ENCODE data around the gene PIGR. TPM values are rescaled to one million over a fixed set of nuclear protein-coding genes. Genes with fewer than 3 reads are reported as not detected.
A peak's percentile ranks its signal among the peaks of the same experiment; 100 is the strongest.
"Not testable (repeated sequence)": the region's sequence is repeated elsewhere in the genome, so short reads cannot be mapped to it uniquely, and the experiment has no call there.

The PIGR gene
- total RNA-seq, 2 experiments from 2014 or later: not detected

- no peaks in the 10 kb centered on the region for H3K9me3 Mint-ChIP-seq
- H3K27me3 Mint-ChIP-seq: no peaks in the 10 kb centered on the region
- H3K27ac Mint-ChIP-seq: no peak overlapping the region
- H3K4me3 Mint-ChIP-seq: no peak overlapping the region
- peak; percentile 68 for DNase-seq
- POLR2A ChIA-PET: interaction anchor here (0.6 to 1.4 kb wide), 4 partner anchors 8 to 47 kb away, joined by 4 to 5 read pairs (median 4); no protein-coding TSS in a partner anchor
- peak; percentile 73 for ATAC-seq (ENCODE audit: low read depth)
- no peaks in the 10 kb centered on the region for H3K36me3 Mint-ChIP-seq
- H3K4me1 Mint-ChIP-seq: peaks cover 19% of the 10 kb centered on the region
These were observed 10.7 kb downstream of the PIGR start for GRCh38 chr1:206935491-206936067.

DNA sequence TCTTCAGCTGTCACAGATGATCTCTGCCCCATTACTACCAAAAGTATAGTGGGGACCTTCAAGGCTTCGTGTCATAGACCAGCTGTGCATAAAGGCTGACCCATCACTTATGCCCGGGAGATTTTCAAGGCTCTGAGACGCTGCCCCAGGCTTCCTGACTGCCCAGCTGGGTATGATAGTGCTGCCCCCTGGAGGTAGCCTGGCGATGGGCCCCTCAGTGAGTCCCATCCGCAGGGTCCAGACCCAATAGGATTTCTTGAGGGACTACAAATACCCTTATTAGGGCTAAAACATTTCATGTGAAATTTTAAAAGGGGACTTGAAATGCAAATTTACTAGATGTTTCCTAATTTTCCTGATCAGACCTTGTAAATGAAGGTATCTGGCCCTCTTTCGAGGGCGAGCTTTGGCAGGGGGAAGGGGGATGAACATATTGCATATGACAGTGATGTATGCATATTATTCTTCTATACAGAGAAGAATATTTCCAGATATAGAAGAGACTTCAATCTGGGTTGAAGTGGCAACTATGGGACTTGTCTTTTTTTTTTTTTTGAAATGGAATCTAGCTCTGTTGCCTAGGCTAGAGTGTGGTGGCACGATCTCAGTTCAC, 12.8 kb downstream of the PIGR start:
- ATAC-seq (ENCODE audit: low read depth) (peak; percentile 53), DNase-seq (peak; percentile 69)
- Mint-ChIP-seq H3K4me3 (no peak overlapping the region), H3K27me3 (no peaks in the 10 kb centered on the region), H3K9me3 (no peaks in the 10 kb centered on the region), H3K27ac (no peak overlapping the region), H3K4me1 (peaks cover 30% of the 10 kb centered on the region), H3K36me3 (no peaks in the 10 kb centered on the region)
- POLR2A ChIA-PET: interaction anchor here (0.7 to 1.2 kb wide), 4 partner anchors 8 to 454 kb away, joined by 3 to 6 read pairs (median 4); partner anchors contain the start of gene FCMR

GRCh38 chr1:206932177-206932576, 14.1 kb downstream of the PIGR start:
- no peaks in the 10 kb centered on the region for H3K9me3 Mint-ChIP-seq
- no peak overlapping the region for H3K4me3 Mint-ChIP-seq
- H3K27ac Mint-ChIP-seq: no peak overlapping the region
- DNase-seq (no peak), ATAC-seq (ENCODE audit: low read depth) (no peak)
- POLR2A ChIA-PET: interaction anchor here (1.7 kb wide), 1 partner anchor 11 kb away, joined by 5 read pairs; the partner anchor contains the start of gene FCMR
- H3K27me3 Mint-ChIP-seq: no peaks in the 10 kb centered on the region
- no peaks in the 10 kb centered on the region for H3K36me3 Mint-ChIP-seq
- H3K4me1 Mint-ChIP-seq: peaks cover 30% of the 10 kb centered on the region

DNA sequence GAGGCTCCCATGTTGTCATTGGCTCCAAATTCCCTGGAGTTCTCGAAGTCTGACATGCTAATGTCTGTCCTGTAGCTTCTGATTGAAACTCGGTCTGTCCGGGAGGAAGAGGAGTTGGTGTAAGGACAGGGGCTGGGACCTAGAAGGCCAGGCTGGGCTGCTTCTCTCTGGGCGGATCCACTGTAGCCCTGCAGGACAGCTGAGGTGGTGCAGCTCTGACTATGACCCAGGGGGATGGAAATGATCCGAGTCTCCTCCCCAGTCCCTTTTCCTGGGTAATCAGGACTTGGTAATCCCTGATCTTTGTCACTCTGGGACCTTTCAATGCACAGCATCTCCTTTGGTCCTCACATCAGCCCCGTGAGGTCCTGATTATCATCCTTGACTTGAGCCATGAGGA, 14.6 kb downstream of the PIGR start:
- H3K27ac Mint-ChIP-seq: peak overlapping the region; percentile 78
- peaks cover 30% of the 10 kb centered on the region for H3K4me1 Mint-ChIP-seq
- DNase-seq (no peak), ATAC-seq (ENCODE audit: low read depth) (no peak)
- POLR2A ChIA-PET: interaction anchor here (1.7 kb wide), 1 partner anchor 10 kb away, joined by 5 read pairs; the partner anchor contains the start of gene FCMR
- no peaks in the 10 kb centered on the region for H3K36me3 Mint-ChIP-seq
- H3K27me3 Mint-ChIP-seq: no peaks in the 10 kb centered on the region
- H3K9me3 Mint-ChIP-seq: no peaks in the 10 kb centered on the region
- H3K4me3 Mint-ChIP-seq: no peak overlapping the region

DNA sequence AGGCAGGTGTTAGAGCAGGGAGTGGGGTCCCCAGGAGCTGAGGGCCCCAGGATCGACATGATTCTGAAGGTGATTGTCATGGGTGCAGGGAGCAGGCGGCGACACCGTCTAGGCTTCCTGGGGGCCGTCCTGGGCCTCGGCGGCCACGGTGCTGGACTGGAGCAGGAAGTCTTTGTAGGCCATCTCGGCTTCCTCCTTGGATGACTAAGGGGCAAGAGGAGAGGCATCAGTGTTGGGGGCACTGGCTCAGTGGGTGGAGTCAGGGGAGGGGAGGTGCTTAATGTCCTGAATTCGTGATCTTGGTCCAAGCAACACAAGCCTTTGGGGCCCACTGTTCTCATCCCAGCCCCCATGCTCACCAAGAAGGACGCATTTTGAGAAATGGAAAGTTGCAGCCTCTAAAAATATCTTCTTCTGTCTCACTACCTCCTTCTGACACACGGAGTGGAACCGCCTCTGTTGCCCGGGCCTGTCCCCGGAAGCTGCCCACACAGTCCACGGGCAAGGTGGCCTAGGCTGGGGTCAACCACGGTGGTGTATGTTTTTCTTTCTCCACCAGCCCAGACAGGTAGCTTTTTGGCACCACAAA, 16.0 kb downstream of the PIGR start:
- no peaks in the 10 kb centered on the region for H3K9me3 Mint-ChIP-seq
- peak overlapping the region; percentile 78 for H3K27ac Mint-ChIP-seq
- H3K27me3 Mint-ChIP-seq: no peaks in the 10 kb centered on the region
- H3K4me3 Mint-ChIP-seq: peak overlapping the region; percentile 49
- ATAC-seq (ENCODE audit: low read depth) (peak; percentile 36), DNase-seq (no peak)
- H3K4me1 Mint-ChIP-seq: peaks cover 28% of the 10 kb centered on the region
- POLR2A ChIA-PET: no interaction called here
- no peaks in the 10 kb centered on the region for H3K36me3 Mint-ChIP-seq

GRCh38 chr1:206929524-206929923, 16.7 kb downstream of the PIGR start:
- no peaks in the 10 kb centered on the region for H3K9me3 Mint-ChIP-seq
- peaks cover 26% of the 10 kb centered on the region for H3K4me1 Mint-ChIP-seq
- POLR2A ChIA-PET: no interaction called here
- H3K27ac Mint-ChIP-seq: peak overlapping the region; percentile 78
- DNase-seq: no peak
- no peaks in the 10 kb centered on the region for H3K36me3 Mint-ChIP-seq
- no peak for ATAC-seq (ENCODE audit: low read depth)
- no peak overlapping the region for H3K4me3 Mint-ChIP-seq
- H3K27me3 Mint-ChIP-seq: no peaks in the 10 kb centered on the region

- POLR2A ChIA-PET: interaction anchor here (1.0 to 2.6 kb wide), 2 partner anchors 8 to 14 kb away, joined by 3 to 10 read pairs; no protein-coding TSS in a partner anchor
- Mint-ChIP-seq H3K4me3 (no peak overlapping the region), H3K27ac (no peak overlapping the region), H3K4me1 (peaks cover 25% of the 10 kb centered on the region), H3K27me3 (no peaks in the 10 kb centered on the region), H3K9me3 (no peaks in the 10 kb centered on the region), H3K36me3 (no peaks in the 10 kb centered on the region)
- ATAC-seq (ENCODE audit: low read depth) (no peak), DNase-seq (no peak)
These were observed 20.0 kb downstream of the PIGR start for GRCh38 chr1:206926286-206926685.

GRCh38 chr1:206925106-206925736, 21.0 kb downstream of the PIGR start:
- Mint-ChIP-seq H3K9me3 (no peaks in the 10 kb centered on the region), H3K36me3 (no peaks in the 10 kb centered on the region), H3K27ac (no peak overlapping the region), H3K4me1 (peaks cover 24% of the 10 kb centered on the region), H3K4me3 (no peak overlapping the region), H3K27me3 (no peaks in the 10 kb centered on the region)
- POLR2A ChIA-PET: interaction anchor here (1.0 to 2.6 kb wide), 5 partner anchors 9 to 55 kb away, joined by 3 to 10 read pairs (median 3); no protein-coding TSS in a partner anchor
- DNase-seq: peak; percentile 63
- ATAC-seq (ENCODE audit: low read depth): peak; percentile 60

GRCh38 chr1:206924592-206925105, 21.6 kb downstream of the PIGR start:
- no peak for ATAC-seq (ENCODE audit: low read depth)
- peak; percentile 56 for DNase-seq
- no peak overlapping the region for H3K4me3 Mint-ChIP-seq
- no peaks in the 10 kb centered on the region for H3K9me3 Mint-ChIP-seq
- H3K4me1 Mint-ChIP-seq: peaks cover 23% of the 10 kb centered on the region
- POLR2A ChIA-PET: interaction anchor here (0.7 to 2.6 kb wide), 6 partner anchors 8 to 144 kb away, joined by 3 to 10 read pairs (median 3); no protein-coding TSS in a partner anchor
- no peaks in the 10 kb centered on the region for H3K27me3 Mint-ChIP-seq
- H3K27ac Mint-ChIP-seq: no peak overlapping the region
- H3K36me3 Mint-ChIP-seq: peaks cover 3% of the 10 kb centered on the region

- not testable (repeated sequence) for ATAC-seq (ENCODE audit: low read depth); H3K9me3 Mint-ChIP-seq; H3K27me3 Mint-ChIP-seq; H3K27ac Mint-ChIP-seq; DNase-seq; H3K4me3 Mint-ChIP-seq; H3K36me3 Mint-ChIP-seq
- POLR2A ChIA-PET: interaction anchor here (0.7 to 2.6 kb wide), 3 partner anchors 12 to 145 kb away, joined by 3 to 10 read pairs (median 3); no protein-coding TSS in a partner anchor
- peaks cover 25% of the 10 kb centered on the region for H3K4me1 Mint-ChIP-seq
These were observed 22.2 kb downstream of the PIGR start for GRCh38 chr1:206923961-206924557.

- peak; percentile 71 for ATAC-seq (ENCODE audit: low read depth)
- Mint-ChIP-seq H3K27ac (no peak overlapping the region), H3K9me3 (no peaks in the 10 kb centered on the region), H3K27me3 (no peaks in the 10 kb centered on the region), H3K36me3 (peaks cover 3% of the 10 kb centered on the region), H3K4me1 (peaks cover 31% of the 10 kb centered on the region), H3K4me3 (no peak overlapping the region)
- POLR2A ChIA-PET: interaction anchor here (1.2 to 3.5 kb wide), 5 partner anchors 11 to 127 kb away, joined by 3 to 21 read pairs (median 5); no protein-coding TSS in a partner anchor
- peak; percentile 70 for DNase-seq
These were observed 23.0 kb downstream of the PIGR start for GRCh38 chr1:206923009-206923960.

GRCh38 chr1:206922524-206922923, 23.7 kb downstream of the PIGR start:
- Mint-ChIP-seq H3K27ac (no peak overlapping the region), H3K9me3 (no peaks in the 10 kb centered on the region), H3K4me1 (peaks cover 38% of the 10 kb centered on the region), H3K27me3 (no peaks in the 10 kb centered on the region), H3K36me3 (peaks cover 10% of the 10 kb centered on the region), H3K4me3 (no peak overlapping the region)
- POLR2A ChIA-PET: interaction anchor here (0.9 to 3.5 kb wide), 8 partner anchors 10 to 207 kb away, joined by 3 to 21 read pairs (median 6); no protein-coding TSS in a partner anchor
- ATAC-seq (ENCODE audit: low read depth): no peak
- no peak for DNase-seq

Data from activated naive CD8-positive, alpha-beta T cell treated with anti-CD3 and anti-CD28 coated beads, Interleukin-2, amount 10 ng/mL, durations not matched to agents 7 days and 5 days (primary cell).